ENCODE results near the gene TNFSF11. TPM values are rescaled to one million over a fixed set of nuclear protein-coding genes. Genes with fewer than 3 reads are reported as not detected.

TNFSF11 gene
- total and polyA plus RNA-seq, 4 donors: 0.06 to 0.97 TPM; not detected in 2

DNA sequence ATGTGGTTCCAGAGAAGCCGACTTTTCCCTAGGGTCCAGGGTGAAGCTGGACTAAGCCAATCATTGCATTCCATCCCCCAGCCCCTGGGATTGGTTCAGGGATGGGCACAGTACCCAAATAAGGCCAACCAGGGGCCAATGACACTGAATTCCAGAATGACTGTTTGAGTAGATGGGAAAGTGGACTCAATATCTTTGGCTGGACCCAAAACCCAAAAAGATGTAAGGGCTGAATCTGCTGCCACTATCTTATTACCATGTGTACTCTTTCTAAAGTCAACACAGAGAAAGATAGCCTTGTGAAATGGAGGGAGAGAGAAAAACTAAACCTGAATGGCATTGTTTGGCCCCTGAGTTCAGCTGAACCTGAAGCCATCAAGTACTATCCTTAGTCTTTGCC lies 39.2 kb upstream of the TNFSF11 start:
- no peaks in the 10 kb centered on the region for H3K27me3 ChIP-seq (ENCODE audit: control insufficient read depth in 3 of 3, insufficient read depth in 3 of 3, low read length in 2 of 3)
- peaks cover 0 to 12% (median 0%) of the 10 kb centered on the region in 5 donors for H3K4me1 ChIP-seq (ENCODE audit: control insufficient read depth in 5 of 5, insufficient read depth in 5 of 5, low read length in 5 of 5)
- H3K9me3 ChIP-seq (ENCODE audit: control insufficient read depth in 4 of 4, insufficient read depth in 3 of 4, low read length in 3 of 4): peaks cover 0 to 2% (median 0%) of the 10 kb centered on the region in 4 donors
- no peak overlapping the region for H3K27ac ChIP-seq (ENCODE audit: low read depth in 1 of 2, low read length in 1 of 2)
- TF ChIP-seq, protein P1, sequence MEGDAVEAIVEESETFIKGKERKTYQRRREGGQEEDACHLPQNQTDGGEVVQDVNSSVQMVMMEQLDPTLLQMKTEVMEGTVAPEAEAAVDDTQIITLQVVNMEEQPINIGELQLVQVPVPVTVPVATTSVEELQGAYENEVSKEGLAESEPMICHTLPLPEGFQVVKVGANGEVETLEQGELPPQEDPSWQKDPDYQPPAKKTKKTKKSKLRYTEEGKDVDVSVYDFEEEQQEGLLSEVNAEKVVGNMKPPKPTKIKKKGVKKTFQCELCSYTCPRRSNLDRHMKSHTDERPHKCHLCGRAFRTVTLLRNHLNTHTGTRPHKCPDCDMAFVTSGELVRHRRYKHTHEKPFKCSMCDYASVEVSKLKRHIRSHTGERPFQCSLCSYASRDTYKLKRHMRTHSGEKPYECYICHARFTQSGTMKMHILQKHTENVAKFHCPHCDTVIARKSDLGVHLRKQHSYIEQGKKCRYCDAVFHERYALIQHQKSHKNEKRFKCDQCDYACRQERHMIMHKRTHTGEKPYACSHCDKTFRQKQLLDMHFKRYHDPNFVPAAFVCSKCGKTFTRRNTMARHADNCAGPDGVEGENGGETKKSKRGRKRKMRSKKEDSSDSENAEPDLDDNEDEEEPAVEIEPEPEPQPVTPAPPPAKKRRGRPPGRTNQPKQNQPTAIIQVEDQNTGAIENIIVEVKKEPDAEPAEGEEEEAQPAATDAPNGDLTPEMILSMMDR (IDR thresholded peaks at IDR 0.05; ENCODE audit: control extremely low read depth, extremely low read depth): no peak
- DNase-seq (no peak), ATAC-seq (ENCODE audit: insufficient read depth, low FRiP score) (no peak)
- H3K4me3 ChIP-seq: no peak overlapping the region
- no peaks in the 10 kb centered on the region for H3K36me3 ChIP-seq (ENCODE audit: control insufficient read depth in 4 of 4, insufficient read depth in 4 of 4, low read length in 4 of 4)
- H3K9ac ChIP-seq (ENCODE audit: insufficient read depth in 1 of 2, low read length in 2 of 2): no peak overlapping the region
- WGBS, 2 donors: 95 to 100% methylated on average over 1 of the region's 1 CpG

DNA sequence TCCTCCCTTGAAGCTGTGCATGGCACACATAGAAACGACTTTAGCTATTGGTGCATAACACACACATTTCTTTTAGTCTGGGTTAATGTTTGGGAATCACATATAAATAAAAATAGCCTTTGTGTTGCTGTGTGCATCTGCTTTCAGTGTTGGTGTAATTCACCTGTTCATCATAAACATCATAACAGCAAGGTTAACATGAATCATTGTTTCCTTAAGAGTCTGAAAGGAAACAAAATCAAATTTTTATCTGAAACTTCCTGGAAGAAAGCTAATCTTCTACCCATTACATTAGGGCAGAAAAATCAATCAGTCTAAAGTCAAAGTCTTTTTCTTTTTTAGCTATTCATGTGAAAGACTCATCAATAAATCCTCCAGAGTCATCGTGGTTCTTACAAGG lies 35.0 kb upstream of the TNFSF11 start:
- ATAC-seq (ENCODE audit: insufficient read depth, low FRiP score): no peak

DNA sequence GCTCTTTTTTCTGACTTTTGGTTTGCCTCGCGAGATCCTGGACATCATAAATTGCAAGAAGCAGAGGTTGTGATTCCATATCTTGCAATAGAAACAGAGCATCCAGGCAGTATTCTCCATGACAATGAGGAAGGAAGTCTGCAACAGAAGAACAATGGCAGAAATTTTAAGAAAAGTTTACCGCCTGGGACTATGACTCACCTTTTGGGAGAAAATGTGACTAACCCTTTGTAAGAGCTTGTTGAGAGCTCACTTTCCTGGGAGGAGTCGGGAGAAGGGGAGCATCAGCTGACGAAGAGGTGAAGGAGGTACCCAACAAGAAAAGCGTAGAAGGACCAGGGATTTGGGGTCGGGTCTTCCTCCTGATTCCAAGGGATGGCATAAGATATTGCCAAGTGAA lies 34.3 kb upstream of the TNFSF11 start:
- no peak overlapping the region for H3K4me3 ChIP-seq
- H3K27me3 ChIP-seq (ENCODE audit: control insufficient read depth in 3 of 3, insufficient read depth in 3 of 3, low read length in 2 of 3): no peaks in the 10 kb centered on the region
- DNase-seq (no peak), ATAC-seq (ENCODE audit: insufficient read depth, low FRiP score) (no peak)
- H3K4me1 ChIP-seq (ENCODE audit: control insufficient read depth in 5 of 5, insufficient read depth in 5 of 5, low read length in 5 of 5): no peaks in the 10 kb centered on the region
- no peaks in the 10 kb centered on the region for H3K36me3 ChIP-seq (ENCODE audit: control insufficient read depth in 4 of 4, insufficient read depth in 4 of 4, low read length in 4 of 4)
- H3K27ac ChIP-seq (ENCODE audit: low read depth in 1 of 2, low read length in 1 of 2): no peak overlapping the region
- WGBS, 2 donors: 78 to 79% methylated on average over 7 of the region's 7 CpGs
- peaks cover 0 to under 1% (median 0%) of the 10 kb centered on the region in 4 donors for H3K9me3 ChIP-seq (ENCODE audit: control insufficient read depth in 4 of 4, insufficient read depth in 3 of 4, low read length in 3 of 4)
- H3K9ac ChIP-seq (ENCODE audit: insufficient read depth in 1 of 2, low read length in 2 of 2): no peak overlapping the region
- TF ChIP-seq, protein P1 (IDR thresholded peaks at IDR 0.05; ENCODE audit: control extremely low read depth, extremely low read depth): no peak

More for the DNA sequence above, 35.0 kb upstream of the TNFSF11 start:
- Histone ChIP-seq H3K4me1 (ENCODE audit: control insufficient read depth in 5 of 5, insufficient read depth in 5 of 5, low read length in 5 of 5) (no peaks in the 10 kb centered on the region), H3K27me3 (ENCODE audit: control insufficient read depth in 3 of 3, insufficient read depth in 3 of 3, low read length in 2 of 3) (no peaks in the 10 kb centered on the region), H3K9ac (ENCODE audit: insufficient read depth in 1 of 2, low read length in 2 of 2) (no peak overlapping the region), H3K27ac (ENCODE audit: low read depth in 1 of 2, low read length in 1 of 2) (no peak overlapping the region), H3K4me3 (no peak overlapping the region), H3K9me3 (ENCODE audit: control insufficient read depth in 4 of 4, insufficient read depth in 3 of 4, low read length in 3 of 4) (peaks cover 0 to 2% (median 0%) of the 10 kb centered on the region in 4 donors), H3K36me3 (ENCODE audit: control insufficient read depth in 4 of 4, insufficient read depth in 4 of 4, low read length in 4 of 4) (no peaks in the 10 kb centered on the region)
- TF ChIP-seq, protein P1 (IDR thresholded peaks at IDR 0.05; ENCODE audit: control extremely low read depth, extremely low read depth): no peak
- 71 to 79% methylated on average over 2 of the region's 2 CpGs for WGBS, 2 donors
- no peak for DNase-seq

DNA sequence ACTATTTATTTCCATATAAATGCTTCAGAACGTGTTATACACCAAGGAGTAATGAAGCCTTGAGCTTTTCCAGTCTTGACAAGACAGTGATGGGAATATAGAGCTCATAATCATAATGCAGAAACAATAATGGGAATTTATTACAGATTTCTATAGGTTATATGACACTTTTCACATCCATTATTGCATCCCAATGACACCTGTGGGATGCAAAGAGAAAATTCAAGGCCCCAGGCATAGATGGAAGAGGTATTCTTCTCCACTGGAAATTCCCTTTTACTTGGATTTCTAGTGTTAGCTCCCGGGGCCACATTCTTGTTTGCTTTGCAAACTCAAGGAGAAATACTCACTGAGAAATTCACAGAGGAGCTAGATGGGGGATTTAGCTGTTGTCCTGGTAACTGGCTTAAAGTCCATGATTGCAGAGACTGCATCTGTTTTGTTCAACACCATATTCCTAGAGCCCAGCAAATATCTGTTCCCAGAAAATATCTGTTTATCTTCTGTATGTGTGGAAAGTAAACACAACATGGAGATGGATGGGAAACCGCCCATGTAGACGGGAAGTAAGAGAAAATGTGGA lies 30.6 kb upstream of the TNFSF11 start:
- Histone ChIP-seq H3K4me3 (no peak overlapping the region), H3K27me3 (ENCODE audit: control insufficient read depth in 3 of 3, insufficient read depth in 3 of 3, low read length in 2 of 3) (no peaks in the 10 kb centered on the region), H3K9me3 (ENCODE audit: control insufficient read depth in 4 of 4, insufficient read depth in 3 of 4, low read length in 3 of 4) (no peaks in the 10 kb centered on the region), H3K4me1 (ENCODE audit: control insufficient read depth in 5 of 5, insufficient read depth in 5 of 5, low read length in 5 of 5) (no peaks in the 10 kb centered on the region), H3K36me3 (ENCODE audit: control insufficient read depth in 4 of 4, insufficient read depth in 4 of 4, low read length in 4 of 4) (no peaks in the 10 kb centered on the region), H3K27ac (ENCODE audit: low read depth in 1 of 2, low read length in 1 of 2) (no peak overlapping the region), H3K9ac (ENCODE audit: insufficient read depth in 1 of 2, low read length in 2 of 2) (no peak overlapping the region)
- DNase-seq: no peak
- TF ChIP-seq, protein P1 (IDR thresholded peaks at IDR 0.05; ENCODE audit: control extremely low read depth, extremely low read depth): no peak
- ATAC-seq (ENCODE audit: insufficient read depth, low FRiP score): no peak
- 65 to 67% methylated on average over 4 of the region's 4 CpGs for WGBS, 2 donors
